H1 (cell line): ENCODE data around the gene ELP4. TPM values are rescaled to one million over a fixed set of nuclear protein-coding genes. Genes with fewer than 3 reads are reported as not detected.

Experiments
- CTCF ChIA-PET: fragments of 300-600 bp; sonication (Branson Sonifier 250); formaldehyde crosslinking; loops from one replicate; lab custom pipeline; 2021; ENCODE audit not compliant: partially characterized antibody; lab: Charles Lee
- POLR2A ChIA-PET: fragments of 300-600 bp; sonication (Branson Sonifier 250); formaldehyde crosslinking; loops from one replicate; lab custom pipeline; 2021; ENCODE audit warnings: inconsistent platforms; ENCODE audit not compliant: partially characterized antibody; lab: Charles Lee
- DNase-seq, 2 experiments: peaks; one replicate each; pipeline versions ENCODE4 v3.0.0 to v3.0.0-alpha.2; 2010 to 2022; ENCODE audit warnings: low spot score in 2 of 2, low read depth in 1 of 2, mixed read lengths in 1 of 2
- FAIRE-seq: peaks from 2 replicates; lab custom pipeline; 2011; peaks lifted over from hg19 to GRCh38; lab: Jason Lieb, UNC
- H2AFZ ChIP-seq: 2 replicates; pipeline ENCODE4 v1.8.1; 2012; ENCODE audit warnings: low read length, inconsistent platforms
- H2AK5ac ChIP-seq: 2 replicates; pipeline ENCODE4 v1.6.1; 2013; ENCODE audit warnings: low read depth, low read length
- H2BK120ac ChIP-seq: replicated peaks from 2 replicates; pipeline ENCODE3; 2013; ENCODE audit warnings: low read depth, low read length, inconsistent platforms
- H2BK12ac ChIP-seq: 2 replicates; pipeline ENCODE4 v1.6.1; 2013; ENCODE audit warnings: low read depth, low read length
- H2BK15ac ChIP-seq: 2 replicates; pipeline ENCODE4 v1.6.1; 2013; ENCODE audit warnings: low read length
- H2BK20ac ChIP-seq: 2 replicates; pipeline ENCODE4 v1.6.1; 2013; ENCODE audit warnings: low read length
- H2BK5ac ChIP-seq: 2 replicates; pipeline ENCODE4 v1.6.1; 2013; ENCODE audit warnings: low read depth, low read length
- H3K14ac ChIP-seq: 2 replicates; pipeline ENCODE4 v1.6.1; 2013; ENCODE audit warnings: inconsistent platforms; ENCODE audit not compliant: insufficient read length
- H3K18ac ChIP-seq: 2 replicates; pipeline ENCODE4 v1.6.1; 2013; ENCODE audit warnings: low read length; ENCODE audit errors: extremely low read depth
- H3K23ac ChIP-seq: 2 replicates; pipeline ENCODE4 v1.6.1; 2013; ENCODE audit warnings: inconsistent platforms; ENCODE audit not compliant: insufficient read length
- H3K23me2 ChIP-seq: 2 replicates; pipeline ENCODE4 v1.6.1; 2013; ENCODE audit warnings: low read depth, low read length
- H3K27ac ChIP-seq: 2 replicates; pipeline ENCODE4 v1.6.1; 2011; ENCODE audit warnings: low read depth, low read length, inconsistent platforms
- H3K27me3 ChIP-seq, 4 experiments: replicated peaks in 1 of 4; 1 replicate in 1 of 4; 2 replicates in 3 of 4; pipeline versions ENCODE4 v1.6.1 to v1.8.1; 2011 to 2013; ENCODE audit warnings: low read length in 3 of 4, mild to moderate bottlenecking in 3 of 4, inconsistent platforms in 2 of 4, mixed read lengths in 2 of 4, moderate library complexity in 1 of 4; ENCODE audit not compliant: control insufficient read depth in 3 of 4, insufficient read depth in 3 of 4; ENCODE audit errors: extremely low read depth in 1 of 4
- H3K36me3 ChIP-seq, 4 experiments: 2 replicates each; pipeline versions ENCODE4 v1.6.1 to v1.8.1; 2011 to 2013; ENCODE audit warnings: mild to moderate bottlenecking in 4 of 4, low read length in 3 of 4, moderate library complexity in 2 of 4, control low read depth in 1 of 4, inconsistent platforms in 1 of 4; ENCODE audit not compliant: insufficient read depth in 4 of 4, control insufficient read depth in 2 of 4
- H3K4ac ChIP-seq: replicated peaks from 2 replicates; pipeline ENCODE3; 2013; ENCODE audit warnings: low read length, low read depth, mixed read lengths, inconsistent platforms; ENCODE audit not compliant: insufficient read length
- H3K4me1 ChIP-seq, 4 experiments: replicated peaks in 1 of 4; 1 replicate in 1 of 4; 2 replicates in 3 of 4; pipeline versions ENCODE4 v1.6.1 to v1.8.1; 2011 to 2013; ENCODE audit warnings: low read length in 3 of 4, inconsistent platforms in 2 of 4, mixed read lengths in 1 of 4; ENCODE audit not compliant: insufficient read depth in 4 of 4, control insufficient read depth in 3 of 4
- H3K4me2 ChIP-seq, 2 experiments: 2 replicates each; pipeline versions ENCODE4 v1.6.1 to v1.8.1; 2011 to 2013; ENCODE audit warnings: low read depth in 2 of 2, low read length in 2 of 2, control low read depth in 1 of 2, inconsistent platforms in 1 of 2, mild to moderate bottlenecking in 1 of 2; ENCODE audit not compliant: insufficient read depth in 1 of 2
- H3K4me3 ChIP-seq, 4 experiments: fragments of 200-600, 300-600 bp in 1 of 4; sonication (generic), shearing (Covaris generic), sonication (Bioruptor Twin) in 1 of 4; 2 replicates each; pipeline versions ENCODE4 v1.5.1 to v1.8.1; 2011 to 2016; ENCODE audit warnings: low read length in 4 of 4, low read depth in 3 of 4, control low read depth in 2 of 4, inconsistent platforms in 2 of 4, mild to moderate bottlenecking in 2 of 4, mixed read lengths in 1 of 4, moderate library complexity in 1 of 4; ENCODE audit not compliant: insufficient read depth in 2 of 4; ENCODE audit errors: extremely low read depth in 1 of 4
- H3K56ac ChIP-seq: replicated peaks from 2 replicates; pipeline ENCODE3; 2013; ENCODE audit warnings: low read depth, mild to moderate bottlenecking, mixed read lengths, low read length, inconsistent platforms; ENCODE audit not compliant: insufficient read length
- H3K79me1 ChIP-seq: 2 replicates; pipeline ENCODE4 v1.6.1; 2013; ENCODE audit warnings: low read depth, low read length, control low read depth
- H3K79me2 ChIP-seq, 2 experiments: 2 replicates each; pipeline versions ENCODE4 v1.6.1 to v1.8.1; 2012 to 2013; ENCODE audit warnings: low read length in 2 of 2, mild to moderate bottlenecking in 2 of 2, inconsistent platforms in 1 of 2; ENCODE audit not compliant: insufficient read depth in 2 of 2, control insufficient read depth in 1 of 2
- H3K9ac ChIP-seq, 4 experiments: replicated peaks in 1 of 4; 1 replicate in 1 of 4; 2 replicates in 3 of 4; pipeline versions ENCODE4 v1.6.1 to v1.8.1; 2011 to 2013; ENCODE audit warnings: low read depth in 3 of 4, low read length in 3 of 4, control low read depth in 2 of 4, mild to moderate bottlenecking in 2 of 4, moderate library complexity in 2 of 4, inconsistent platforms in 1 of 4; ENCODE audit errors: extremely low read depth in 1 of 4
- H3K9me3 ChIP-seq, 2 experiments: 2 replicates each; pipeline versions ENCODE4 v1.6.1 to v1.8.1; 2012 to 2013; ENCODE audit warnings: mild to moderate bottlenecking in 2 of 2, moderate library complexity in 2 of 2, control low read depth in 1 of 2, inconsistent platforms in 1 of 2, low read depth in 1 of 2, low read length in 1 of 2, mixed read lengths in 1 of 2; ENCODE audit not compliant: insufficient read depth in 2 of 2
- H4K20me1 ChIP-seq, 2 experiments: replicated peaks in 1 of 2; 2 replicates each; pipeline versions ENCODE3 to v1.8.1; 2011 to 2013; ENCODE audit warnings: inconsistent platforms in 2 of 2, low read length in 2 of 2, mild to moderate bottlenecking in 1 of 2; ENCODE audit not compliant: insufficient read depth in 2 of 2, control insufficient read depth in 1 of 2
- H4K5ac ChIP-seq: 2 replicates; pipeline ENCODE4 v1.6.1; 2013; ENCODE audit warnings: low read length, low read depth, mixed read lengths, inconsistent platforms; ENCODE audit not compliant: insufficient read length
- H4K8ac ChIP-seq: 2 replicates; pipeline ENCODE4 v1.8.0; 2013; ENCODE audit warnings: mild to moderate bottlenecking, moderate library complexity, low read length, inconsistent platforms; ENCODE audit not compliant: insufficient read depth; ENCODE audit errors: extremely low read depth
- H4K91ac ChIP-seq: replicated peaks from 2 replicates; pipeline ENCODE3; 2013; ENCODE audit warnings: low read length, mixed read lengths, inconsistent platforms; ENCODE audit not compliant: insufficient read length
- WGBS, 2 experiments: shearing (Covaris generic) in 1 of 2; methylation state at CpG; one replicate each; pipeline versions ENCODE4 v1.1.6 to v1.1.7; 2013 to 2015; ENCODE audit warnings: low lambda C conversion rate in 2 of 2, mixed read lengths in 2 of 2, inconsistent platforms in 1 of 2, low coverage in 1 of 2, missing lambda C conversion rate in 1 of 2; ENCODE audit not compliant: insufficient replicate concordance in 2 of 2, insufficient coverage in 1 of 2, insufficient read length in 1 of 2; ENCODE audit errors: extremely low coverage in 1 of 2, missing lambda C conversion rate in 1 of 2; 5-methylcytosine and 5-hydroxymethylcytosine counted together
- polyA plus RNA-seq, 7 experiments: library from polyadenylated mRNA; depleted of rRNA in 3 of 7; stranded (reverse) in 5 of 7; unstranded in 2 of 7; fragments of >200 nt in 5 of 7; fragments of 200-250 nt in 2 of 7; gene quantifications; 1 replicate in 5 of 7; 2 replicates in 1 of 7; 4 replicates in 1 of 7; pipeline versions ENCODE4 v1.2.1 to v1.2.3, GENCODE V29; 2011 to 2013; ENCODE audit warnings: missing spikeins in 2 of 7, mixed read lengths in 2 of 7
- total RNA-seq: library from RNA; stranded (reverse); fragmentation: NEBNext Ultra II Directional; extraction: Animal tissue kit (Norgen Biotek cat#: 25700); gene quantifications from 2 replicates; pipeline ENCODE4 v1.2.1, GENCODE V29; 2021

The ELP4 gene
- total and polyA plus RNA-seq, 2 of the 8 experiments (the other 6 are each of a cell fraction or from before 2014, with no cell fraction given), result 14.0 to 18.6 TPM

GRCh38 chr11:31582697-31583096 is 73.1 kb downstream of the ELP4 start:
- no peak overlapping the region for H3K23ac ChIP-seq
- WGBS, 2 experiments, result 44% methylated on average over 1 of the region's 1 CpG; no CpG with 5 or more reads in 1 of the 2 experiments
- no peaks in the 10 kb centered on the region for H3K79me1 ChIP-seq
- ChIA-PET POLR2A (no interaction called here), CTCF (no interaction called here)
- H2BK120ac ChIP-seq, result no peak overlapping the region
- no peak overlapping the region for H3K18ac ChIP-seq
- FAIRE-seq (peak; percentile 24), DNase-seq (no peak)
- no peak overlapping the region for H3K4ac ChIP-seq
- no peak overlapping the region for H2BK5ac ChIP-seq
- no peak overlapping the region for H2AK5ac ChIP-seq
- peak overlapping the region in 1 of 2 experiments; percentile 32; a peak in 1 of 4 replicates for H3K4me2 ChIP-seq
- H4K5ac ChIP-seq, result no peak overlapping the region
- no peak overlapping the region for H4K8ac ChIP-seq
- H3K36me3 ChIP-seq, result no peaks in the 10 kb centered on the region
- no peak overlapping the region for H2BK15ac ChIP-seq
- H3K56ac ChIP-seq, result no peak overlapping the region
- H3K14ac ChIP-seq, result no peak overlapping the region
- H2BK20ac ChIP-seq, result no peak overlapping the region
- no peak overlapping the region for H2BK12ac ChIP-seq
- no peak overlapping the region for H3K9ac ChIP-seq
- H3K4me3 ChIP-seq, result no peak overlapping the region
- peaks cover 0 to 3% (median 0%) of the 10 kb centered on the region in 4 experiments; a peak in 1 of 7 replicates for H3K4me1 ChIP-seq
- H3K27ac ChIP-seq, result no peak overlapping the region
- H3K79me2 ChIP-seq, result no peaks in the 10 kb centered on the region
- no peak overlapping the region for H4K91ac ChIP-seq
- no peaks in the 10 kb centered on the region for H3K23me2 ChIP-seq
- H3K9me3 ChIP-seq, result no peaks in the 10 kb centered on the region
- H2AFZ ChIP-seq, result no peak overlapping the region
- H3K27me3 ChIP-seq, result no peaks in the 10 kb centered on the region
- no peaks in the 10 kb centered on the region for H4K20me1 ChIP-seq
